ENCODE measurements around the gene RYR2. TPM values are rescaled to one million over a fixed set of nuclear protein-coding genes. Genes with fewer than 3 reads are reported as not detected.

RYR2 gene
- polyA plus RNA-seq, 3 donors, result 1.2 to 1.4 (median 1.3) TPM

DNA sequence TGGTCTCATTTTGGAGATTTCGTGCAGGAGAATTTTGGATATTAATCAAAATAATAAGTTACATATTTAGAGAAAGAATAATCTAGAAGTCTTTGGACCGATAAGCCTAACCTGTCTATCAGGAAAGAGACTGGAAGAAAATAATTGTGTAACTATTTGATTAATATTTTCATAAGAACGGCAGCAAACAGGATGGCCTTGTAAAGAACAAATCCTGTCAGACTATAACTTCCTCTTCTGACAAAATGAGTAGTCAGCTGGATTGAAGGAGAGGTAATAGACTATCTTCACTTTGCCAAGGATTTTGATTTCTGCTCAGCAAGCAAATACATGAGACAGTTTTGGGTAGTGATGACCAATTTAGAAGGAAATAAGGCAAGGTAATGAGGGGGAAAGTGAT, 12.7 kb upstream of the RYR2 start:
- DNase-seq (ENCODE audit: extremely low read depth in 1 of 11, low read depth in 9 of 11, low spot score in 4 of 11), result no peak

GRCh38 chr1:237029850-237030535, 12.0 kb upstream of the RYR2 start:
- DNase-seq (ENCODE audit: extremely low read depth in 1 of 11, low read depth in 9 of 11, low spot score in 4 of 11), result no peak

DNA sequence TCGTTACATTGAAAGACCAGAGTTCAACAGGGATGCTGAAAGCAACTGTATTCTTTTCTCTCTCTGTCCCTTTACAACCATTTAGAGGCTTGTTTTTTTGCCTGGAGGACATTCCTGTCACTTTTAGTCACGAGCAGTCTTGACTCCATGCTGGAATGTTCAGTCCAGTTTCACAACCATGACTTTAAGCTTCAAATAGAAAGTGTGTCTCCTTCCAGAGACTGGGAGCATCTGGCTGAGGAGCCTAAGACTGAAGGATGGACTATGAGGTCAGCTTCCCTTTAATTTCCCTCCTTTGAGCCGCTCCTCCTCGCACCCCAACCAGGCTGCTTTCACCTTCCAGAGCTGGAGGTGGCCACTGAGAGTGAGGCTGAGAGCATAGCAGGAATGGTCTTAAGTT, 10.5 kb upstream of the RYR2 start:
- DNase-seq (ENCODE audit: extremely low read depth in 1 of 11, low read depth in 9 of 11, low spot score in 4 of 11), result no peak

DNA sequence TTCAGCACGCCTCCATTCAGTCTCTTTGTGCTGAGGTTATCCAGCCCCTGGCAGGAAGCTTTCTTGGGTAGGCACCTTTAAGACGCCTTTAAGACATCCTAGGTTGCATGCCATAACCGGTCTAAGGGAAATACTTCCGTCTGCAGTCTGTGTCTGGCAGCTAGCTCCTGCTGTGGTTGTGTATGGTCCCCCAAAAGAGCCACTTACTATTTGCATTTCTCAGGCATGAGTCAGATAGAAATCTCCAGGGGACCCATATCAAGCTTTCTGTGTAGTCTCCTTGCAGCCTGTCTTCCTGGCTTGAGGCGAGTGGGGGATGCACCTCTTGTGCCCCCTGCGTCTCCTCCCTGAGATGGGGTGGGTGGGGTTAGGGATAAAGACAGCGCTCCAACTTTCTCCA, 10.0 kb upstream of the RYR2 start:
- no peak for DNase-seq (ENCODE audit: extremely low read depth in 1 of 11, low read depth in 9 of 11, low spot score in 4 of 11)

- DNase-seq (ENCODE audit: extremely low read depth in 1 of 11, low read depth in 9 of 11, low spot score in 4 of 11), result no peak
These were observed 8.9 kb upstream of the RYR2 start for GRCh38 chr1:237033061-237033460.

- no peak for DNase-seq (ENCODE audit: extremely low read depth in 1 of 11, low read depth in 9 of 11, low spot score in 4 of 11)
These were observed 8.2 kb upstream of the RYR2 start for GRCh38 chr1:237033804-237034203.

DNA sequence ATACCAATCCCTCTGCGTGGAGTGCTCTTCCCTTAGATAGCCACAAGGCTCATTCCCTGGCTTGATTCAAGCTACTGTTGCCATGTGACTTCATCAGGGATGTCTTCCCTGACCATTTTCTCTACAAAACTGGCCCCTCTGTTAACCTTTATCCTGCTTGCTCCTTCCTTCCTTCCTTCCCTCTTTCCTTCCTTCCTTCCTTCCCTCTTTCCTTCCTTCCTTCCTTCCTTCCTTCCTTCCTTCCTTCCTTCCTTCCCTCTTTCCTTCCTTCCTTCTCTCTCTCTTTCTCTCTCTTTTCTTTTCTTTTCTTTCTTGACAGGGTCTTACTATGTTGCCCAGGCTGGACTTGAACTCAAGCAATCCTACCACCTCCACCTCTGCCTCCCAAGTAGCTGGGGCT, 6.2 kb upstream of the RYR2 start:
- no peak for DNase-seq (ENCODE audit: extremely low read depth in 1 of 11, low read depth in 9 of 11, low spot score in 4 of 11)

- no peak for DNase-seq (ENCODE audit: extremely low read depth in 1 of 11, low read depth in 9 of 11, low spot score in 4 of 11)
These were observed 3.8 kb upstream of the RYR2 start for GRCh38 chr1:237038211-237038610.

DNA sequence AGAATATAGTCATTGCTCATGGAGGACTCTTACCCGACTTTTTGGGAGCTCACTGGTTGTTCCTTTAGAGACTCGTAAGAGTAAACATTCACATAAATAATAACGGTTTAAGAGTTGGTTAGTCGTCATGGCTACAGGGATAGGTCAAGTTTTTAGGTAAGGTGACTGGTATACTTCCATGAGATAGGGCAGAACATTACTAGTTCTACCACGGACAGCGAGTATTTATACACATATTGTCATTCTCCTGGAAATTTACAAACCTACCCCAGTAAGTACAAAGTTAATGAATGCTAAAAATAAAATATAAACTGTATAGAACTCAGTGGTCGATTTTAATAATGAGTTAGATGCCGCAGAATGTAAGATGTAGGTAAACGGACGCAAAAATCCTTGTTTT, 1.2 kb upstream of the RYR2 start:
- DNase-seq (ENCODE audit: extremely low read depth in 1 of 11, low read depth in 9 of 11, low spot score in 4 of 11), result no peak

DNA sequence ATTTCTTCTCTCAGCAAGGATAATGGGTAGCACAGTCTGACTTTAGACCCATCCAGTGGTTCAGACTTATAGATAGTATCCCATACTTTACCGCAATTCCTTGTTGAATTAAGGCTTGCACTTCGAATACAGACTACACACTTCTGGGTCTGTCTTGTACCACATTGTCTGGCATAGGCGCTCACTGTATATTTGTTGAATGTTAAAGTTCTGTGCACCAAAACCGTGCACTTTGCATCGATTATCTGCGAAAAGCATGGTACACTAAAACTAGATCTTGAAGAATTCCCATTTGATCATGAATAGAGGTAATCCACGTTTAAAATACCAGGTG, 556 bp upstream of the RYR2 start:
- no peak for DNase-seq (ENCODE audit: extremely low read depth in 1 of 11, low read depth in 9 of 11, low spot score in 4 of 11)

DNA sequence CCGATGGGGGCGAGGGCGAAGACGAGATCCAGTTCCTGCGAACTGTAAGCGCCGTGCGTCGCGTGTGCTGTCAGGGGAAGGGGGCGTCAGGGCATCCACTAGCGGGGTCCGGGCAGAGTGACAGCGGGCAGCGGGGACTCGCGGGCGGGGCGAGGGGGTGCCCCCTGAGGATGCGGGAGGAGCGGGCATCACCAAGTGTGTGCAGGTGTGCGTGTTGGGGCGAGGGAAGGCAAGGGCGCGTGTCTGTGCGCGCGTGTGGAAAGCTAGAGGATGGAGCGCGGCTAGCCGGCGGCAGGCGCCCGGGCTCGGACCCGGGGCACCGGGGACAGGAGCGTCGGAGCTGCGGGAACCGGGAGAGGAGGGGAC, 525 bp downstream of the RYR2 start:
- DNase-seq (ENCODE audit: extremely low read depth in 1 of 11, low read depth in 9 of 11, low spot score in 4 of 11), result peak in 1 of 11 donors; percentile 9

DNA sequence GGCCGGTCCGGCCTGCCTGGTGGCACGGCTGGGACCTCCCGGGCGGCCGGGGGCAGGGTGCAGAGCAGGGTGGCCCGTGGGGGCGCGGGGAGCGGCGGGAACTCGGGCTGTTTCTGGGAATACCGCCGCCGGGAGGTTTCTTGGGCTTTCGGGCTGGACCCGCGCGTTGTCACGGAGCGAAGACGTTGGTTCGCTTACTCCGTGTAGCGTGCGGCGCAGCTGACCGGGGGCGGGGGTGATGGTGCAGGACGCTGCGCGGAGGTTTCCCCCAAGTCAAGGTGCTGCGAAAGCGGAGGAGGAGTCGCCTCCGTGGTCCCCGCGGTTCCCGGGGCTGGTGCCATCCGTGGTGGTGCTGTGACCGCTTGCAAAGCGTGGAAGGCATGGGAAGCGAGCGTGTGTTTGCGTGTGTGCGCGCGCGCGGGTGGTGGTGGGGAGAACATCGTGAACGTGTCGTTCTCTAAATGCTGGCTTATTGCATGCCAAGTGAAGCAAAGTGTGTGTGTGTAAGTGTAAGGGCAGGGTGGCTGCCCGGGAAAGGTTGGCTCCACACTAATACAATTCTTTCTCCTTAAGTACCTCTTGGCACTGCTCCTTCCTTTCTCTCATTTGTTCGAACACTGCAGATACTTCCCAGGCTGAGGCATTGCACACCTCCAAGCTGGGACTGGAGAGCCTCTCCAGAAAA, 1.1 kb downstream of the RYR2 start:
- peak in 1 of 11 donors; percentile 11 for DNase-seq (ENCODE audit: extremely low read depth in 1 of 11, low read depth in 9 of 11, low spot score in 4 of 11)

GRCh38 chr1:237043846-237044636, 2.1 kb downstream of the RYR2 start:
- no peak for DNase-seq (ENCODE audit: extremely low read depth in 1 of 11, low read depth in 9 of 11, low spot score in 4 of 11)

DNA sequence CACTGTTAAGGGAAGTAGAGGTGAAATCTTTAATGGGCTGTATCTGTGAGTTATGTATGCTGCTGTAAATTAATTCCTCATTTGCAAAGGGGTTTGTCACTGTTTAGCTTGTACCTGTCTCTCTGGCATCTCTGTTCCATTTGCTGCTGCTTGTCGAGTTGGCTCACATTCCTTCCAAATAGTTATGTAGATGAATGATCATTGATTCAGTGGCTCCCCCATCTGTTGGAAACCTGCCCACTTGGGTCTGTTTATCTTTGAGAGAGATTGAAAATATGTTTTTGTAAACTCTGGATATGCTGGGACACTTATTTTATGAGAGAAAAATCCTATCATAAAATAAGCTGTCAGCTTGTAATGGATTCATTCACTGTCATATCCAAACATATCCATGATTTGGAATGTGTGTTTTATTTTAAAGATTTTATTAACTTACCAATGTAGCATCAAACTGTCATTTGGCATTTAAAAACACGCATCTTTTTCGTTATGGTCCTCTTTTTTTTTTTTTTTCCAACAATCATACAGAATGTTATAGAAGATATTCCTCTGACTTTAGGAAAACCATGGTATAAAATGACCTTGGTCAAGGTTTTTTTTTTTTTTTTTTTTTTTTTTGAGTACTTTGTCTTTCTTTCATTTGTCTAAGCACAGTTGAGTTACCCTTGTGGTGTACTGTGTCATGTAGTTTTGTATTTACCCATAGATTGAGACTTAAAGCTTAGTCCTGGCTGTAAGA, 3.5 kb downstream of the RYR2 start:
- DNase-seq (ENCODE audit: extremely low read depth in 1 of 11, low read depth in 9 of 11, low spot score in 4 of 11), result no peak

- no peak for DNase-seq (ENCODE audit: extremely low read depth in 1 of 11, low read depth in 9 of 11, low spot score in 4 of 11)
These were observed 6.8 kb downstream of the RYR2 start for GRCh38 chr1:237048803-237049202.

DNA sequence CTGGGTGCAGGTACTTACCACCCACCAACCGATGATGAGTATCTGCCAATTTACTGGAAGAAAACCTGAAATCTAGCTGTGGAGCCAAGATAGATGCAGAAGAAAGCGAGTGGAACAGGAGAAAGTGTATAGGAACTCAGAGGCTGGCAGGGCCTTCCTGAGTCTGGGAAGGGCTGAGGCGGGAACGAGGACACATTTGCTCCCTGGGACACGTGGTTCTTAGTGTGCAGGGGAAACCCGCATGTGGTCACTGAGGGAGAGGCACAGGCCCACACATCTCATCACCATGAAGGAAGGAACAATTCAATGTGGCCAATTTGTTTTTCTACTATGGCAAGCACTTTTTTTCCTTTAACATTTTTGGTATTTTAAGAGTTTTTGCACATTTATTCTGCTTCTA, 8.2 kb downstream of the RYR2 start:
- DNase-seq (ENCODE audit: extremely low read depth in 1 of 11, low read depth in 9 of 11, low spot score in 4 of 11), result no peak

- no peak for DNase-seq (ENCODE audit: extremely low read depth in 1 of 11, low read depth in 9 of 11, low spot score in 4 of 11)
These were observed 8.9 kb downstream of the RYR2 start for GRCh38 chr1:237050915-237051314.

DNA sequence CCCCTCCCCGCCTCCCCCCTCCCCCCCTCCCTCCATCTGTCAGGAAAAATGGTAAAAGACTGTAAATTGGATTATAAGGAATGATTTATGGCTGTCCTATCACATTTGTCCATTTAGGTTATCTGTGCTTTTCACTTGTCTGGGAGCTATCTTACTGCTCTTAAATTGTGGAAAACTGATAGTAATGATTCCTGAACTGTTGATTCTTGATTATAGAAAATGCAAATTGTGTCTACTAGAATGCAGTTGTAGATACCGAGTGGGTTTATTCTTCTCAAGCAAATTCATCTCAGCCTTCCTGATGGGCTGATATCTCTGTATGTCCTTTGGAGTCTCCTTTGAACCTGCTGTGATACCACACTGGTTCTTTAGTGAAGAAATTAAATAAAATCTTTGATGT, 12.3 kb downstream of the RYR2 start:
- no peak for DNase-seq (ENCODE audit: extremely low read depth in 1 of 11, low read depth in 9 of 11, low spot score in 4 of 11)

DNA sequence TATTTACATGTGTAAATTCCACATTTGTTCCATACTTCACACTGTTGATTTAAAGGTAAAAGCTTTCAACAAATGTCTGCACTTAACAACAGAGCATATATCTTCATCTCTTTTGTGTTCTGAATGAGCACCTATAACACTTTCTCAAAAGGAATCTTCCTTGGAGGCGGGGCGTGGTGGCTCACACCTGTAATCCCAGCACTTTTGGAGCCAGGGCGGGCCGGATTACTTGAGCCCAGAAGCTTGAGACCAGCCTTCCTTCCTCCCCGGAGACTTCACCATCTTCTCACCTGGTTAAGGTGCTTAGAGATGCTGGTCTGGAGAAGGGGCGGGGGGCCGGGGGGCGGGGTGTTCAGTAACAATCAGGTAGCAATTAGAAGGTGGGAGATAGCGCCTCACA, 16.5 kb downstream of the RYR2 start:
- no peak for DNase-seq (ENCODE audit: extremely low read depth in 1 of 11, low read depth in 9 of 11, low spot score in 4 of 11)

- no peak for DNase-seq (ENCODE audit: extremely low read depth in 1 of 11, low read depth in 9 of 11, low spot score in 4 of 11)
These were observed 17.3 kb downstream of the RYR2 start for GRCh38 chr1:237059244-237059643.

Data from renal cortex interstitium (tissue), 11 donors.